GM18507 (cell line): ENCODE data around the gene PPP1R14C.
"Not testable (repeated sequence)": the region's sequence is repeated elsewhere in the genome, so short reads cannot be mapped to it uniquely, and the experiment has no call there.

Experiments
- DNase-seq: peaks from one replicate; pipeline ENCODE4 v3.0.0; 2011; ENCODE audit warnings: low read depth; ENCODE audit not compliant: insufficient read length; ENCODE audit errors: extremely low spot score
- FAIRE-seq: peaks from 2 replicates; lab custom pipeline; 2011; peaks lifted over from hg19 to GRCh38; lab: Jason Lieb, UNC

PPP1R14C gene

GRCh38 chr6:150134280-150134920, 8.4 kb upstream of the PPP1R14C start:
- FAIRE-seq (no peak), DNase-seq (no peak)

- DNase-seq, FAIRE-seq: not testable (repeated sequence)
Measured at GRCh38 chr6:150137711-150138110, 5.1 kb upstream of the PPP1R14C start.

- FAIRE-seq = no peak
- DNase-seq = no peak
Measured at GRCh38 chr6:150138638-150139037, 4.2 kb upstream of the PPP1R14C start.

- FAIRE-seq (no peak), DNase-seq (no peak)
Measured at GRCh38 chr6:150139533-150139932, 3.3 kb upstream of the PPP1R14C start.

- FAIRE-seq (no peak), DNase-seq (no peak)
Measured at GRCh38 chr6:150140236-150140969, 2.4 kb upstream of the PPP1R14C start.

- FAIRE-seq (no peak), DNase-seq (no peak)
Measured at GRCh38 chr6:150142097-150142669, 661 bp upstream of the PPP1R14C start.

- no peak for DNase-seq
- no peak for FAIRE-seq
Measured at GRCh38 chr6:150143516-150144293, 861 bp downstream of the PPP1R14C start.

GRCh38 chr6:150144294-150144868, 1.5 kb downstream of the PPP1R14C start:
- no peak for FAIRE-seq
- no peak for DNase-seq

GRCh38 chr6:150145427-150145826, 2.6 kb downstream of the PPP1R14C start:
- DNase-seq (no peak), FAIRE-seq (no peak)

GRCh38 chr6:150145830-150146229, 3.0 kb downstream of the PPP1R14C start:
- FAIRE-seq = no peak
- no peak for DNase-seq

GRCh38 chr6:150146436-150146835, 3.6 kb downstream of the PPP1R14C start:
- FAIRE-seq (no peak), DNase-seq (no peak)

- no peak for FAIRE-seq
- no peak for DNase-seq
Measured at GRCh38 chr6:150149146-150149545, 6.3 kb downstream of the PPP1R14C start.

- FAIRE-seq (no peak), DNase-seq (no peak)
Measured at GRCh38 chr6:150150458-150150820, 7.6 kb downstream of the PPP1R14C start.

- FAIRE-seq (no peak), DNase-seq (no peak)
Measured at GRCh38 chr6:150150821-150151646, 8.2 kb downstream of the PPP1R14C start.

- no peak for FAIRE-seq
Measured at GRCh38 chr6:150152891-150153876, 10.3 kb downstream of the PPP1R14C start.

GRCh38 chr6:150153905-150154492, 11.2 kb downstream of the PPP1R14C start:
- FAIRE-seq (no peak), DNase-seq (no peak)

More at GRCh38 chr6:150152891-150153876, 10.3 kb downstream of the PPP1R14C start:
- no peak for DNase-seq

GRCh38 chr6:150156460-150156859, 13.6 kb downstream of the PPP1R14C start:
- DNase-seq (no peak), FAIRE-seq (no peak)
